Stimulated activated naive CD4-positive, alpha-beta T cell (primary cell): ENCODE results near the gene TMPRSS9.
A peak's percentile ranks its signal among the peaks of the same experiment; 100 is the strongest.

Experiments
- DNase-seq, 6 experiments: peaks; one replicate each; lab custom pipeline; 2025; lab: John Stamatoyannopoulos, UW

TMPRSS9 gene

GRCh38 chr19:2434721-2435265 lies 74.7 kb downstream of the TMPRSS9 start:
- DNase-seq = no peak

- no peak for DNase-seq
Observed at GRCh38 chr19:2436384-2436783, 76.3 kb downstream of the TMPRSS9 start.

GRCh38 chr19:2436926-2437325 lies 76.9 kb downstream of the TMPRSS9 start:
- no peak for DNase-seq

GRCh38 chr19:2438178-2438577 lies 78.1 kb downstream of the TMPRSS9 start:
- DNase-seq = no peak

DNA sequence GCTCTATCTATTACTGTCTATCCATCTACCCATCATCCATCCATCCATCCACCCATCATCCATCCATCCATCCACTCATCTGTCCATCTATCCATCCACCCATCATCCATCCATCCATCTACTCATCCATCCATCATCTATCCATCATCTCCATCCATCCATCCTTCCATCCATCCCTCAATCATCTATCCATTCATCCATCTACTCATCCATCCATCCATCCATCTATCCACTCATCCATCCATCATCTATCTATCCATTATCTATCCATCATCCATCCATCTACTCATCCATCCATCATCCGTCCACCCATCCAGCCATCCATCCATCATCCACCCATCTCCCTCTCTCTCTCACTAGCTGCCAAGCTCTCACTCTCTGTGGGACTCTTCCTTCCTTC lies 80.5 kb downstream of the TMPRSS9 start:
- no peak for DNase-seq

DNA sequence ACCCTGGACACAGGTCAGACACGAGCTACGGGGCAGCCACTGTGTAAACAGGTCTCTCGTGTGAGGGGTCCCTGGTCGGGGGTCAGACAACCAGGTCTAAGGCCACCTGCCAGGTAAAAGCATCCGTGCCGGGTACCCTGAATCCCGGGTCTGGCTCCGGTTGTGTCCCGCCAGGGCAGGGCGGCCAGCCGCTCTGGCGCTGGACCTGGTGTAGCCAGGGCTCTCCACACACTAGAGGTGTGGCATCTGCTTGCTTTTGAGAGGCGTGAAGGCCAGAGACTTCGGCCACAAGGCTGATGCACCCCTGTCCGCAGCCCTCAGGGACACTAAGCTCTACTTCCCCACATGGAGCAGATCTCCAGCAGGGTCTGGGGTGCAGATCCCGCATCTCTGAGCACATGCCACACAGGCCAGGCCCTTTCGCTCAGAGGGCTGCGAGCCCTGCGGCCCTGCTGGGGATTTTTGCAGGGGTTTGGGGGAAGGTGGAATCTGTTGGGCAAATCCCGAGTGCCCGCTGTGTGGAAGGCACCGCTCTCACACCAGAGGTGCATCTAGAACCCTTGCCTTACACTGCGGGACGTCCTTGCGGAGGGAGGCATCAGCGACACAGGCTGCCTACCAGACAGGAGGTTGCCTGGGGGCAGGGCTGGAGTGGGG lies 81.2 kb downstream of the TMPRSS9 start:
- no peak for DNase-seq

DNA sequence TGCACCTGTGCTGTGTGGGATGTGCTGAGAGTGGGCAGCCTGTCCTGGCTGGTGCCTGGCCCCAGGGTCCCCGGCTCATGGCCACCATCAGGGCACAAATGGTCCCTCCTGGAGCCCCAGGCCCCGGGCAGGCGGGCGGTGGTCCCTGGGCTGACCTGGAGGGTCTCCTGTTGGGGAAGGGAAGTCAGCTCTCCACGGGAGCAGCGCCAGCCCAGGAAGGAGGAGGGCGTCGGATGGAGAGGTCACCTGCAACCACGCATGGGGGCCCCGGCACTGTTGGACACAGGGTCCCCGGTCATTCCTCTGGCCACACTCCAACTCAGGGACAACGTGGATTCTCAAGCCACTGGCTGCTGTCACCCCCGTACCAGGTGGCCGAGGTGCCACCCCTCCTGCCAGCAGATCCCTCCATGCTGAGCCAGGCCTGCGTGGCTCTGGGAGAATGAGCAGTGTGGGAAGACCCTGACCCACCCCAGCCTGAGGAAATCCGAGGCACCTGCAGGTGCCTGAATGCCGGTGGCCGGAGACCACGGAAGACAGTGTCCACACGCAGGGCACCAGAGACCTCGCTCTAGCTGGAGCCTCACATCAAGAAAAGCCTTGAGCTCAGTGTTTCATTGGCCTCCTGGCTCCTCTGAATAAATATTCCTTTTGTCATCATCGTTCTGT lies 83.2 kb downstream of the TMPRSS9 start:
- DNase-seq = no peak

- DNase-seq = no peak
Observed at GRCh38 chr19:2443785-2444182, 83.7 kb downstream of the TMPRSS9 start.

DNA sequence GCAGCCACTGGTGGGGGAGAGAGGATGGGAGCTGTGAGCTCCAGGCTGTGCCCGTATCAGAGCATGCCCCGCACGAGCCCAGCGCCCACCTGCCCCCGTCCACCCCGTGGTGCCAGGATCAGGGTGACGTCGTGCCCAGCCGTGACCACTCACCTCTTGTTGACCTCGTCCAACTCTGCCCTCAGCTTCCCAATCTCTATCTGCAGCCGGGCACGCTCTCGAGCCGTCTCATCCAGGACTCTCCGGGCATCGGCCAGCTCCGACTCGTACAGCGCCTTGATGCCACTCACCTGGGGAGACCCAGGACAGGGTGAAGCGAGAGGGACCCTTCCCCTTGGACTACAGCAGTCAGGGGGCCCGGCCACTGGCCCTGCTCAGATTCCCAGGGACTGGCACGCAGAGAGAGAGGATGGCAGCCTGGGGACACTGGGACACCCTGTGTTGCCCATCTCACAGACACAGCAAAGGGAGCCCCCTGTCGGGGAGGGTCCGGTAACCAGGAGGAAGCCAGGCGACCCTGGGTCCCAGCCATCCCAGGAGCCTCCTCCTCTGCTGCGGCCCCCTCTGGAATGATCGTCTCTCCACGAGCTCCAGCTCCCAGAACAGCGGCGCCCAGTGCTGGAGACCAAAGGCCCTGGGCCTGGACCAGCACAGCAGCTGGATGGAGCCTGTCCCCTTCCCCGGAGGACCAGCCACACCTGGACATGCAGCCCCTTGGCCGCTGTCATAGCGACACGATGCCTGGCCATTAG lies 84.4 kb downstream of the TMPRSS9 start:
- DNase-seq = no peak

DNA sequence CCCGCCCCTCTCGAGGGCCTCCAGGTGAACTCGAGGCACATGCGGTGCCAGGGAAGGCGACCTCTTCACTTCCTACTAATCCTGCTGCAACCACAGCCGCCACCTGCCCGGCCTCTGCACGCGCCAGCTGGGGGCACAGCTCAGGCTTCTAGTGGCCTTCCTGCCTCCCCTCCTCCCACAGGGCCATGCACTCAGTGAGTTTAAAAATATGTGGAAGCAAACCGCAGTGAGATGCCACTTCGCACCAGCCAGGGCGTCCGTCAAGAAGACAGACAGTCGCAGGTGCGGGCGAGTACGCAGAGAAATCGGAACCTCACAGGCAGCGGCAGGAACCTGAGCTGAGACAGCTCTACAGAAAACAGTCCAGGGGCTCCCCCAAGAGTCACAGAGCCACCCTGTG lies 86.3 kb downstream of the TMPRSS9 start:
- peak in 2 of 6 experiments; percentile 44 to 51 for DNase-seq

DNA sequence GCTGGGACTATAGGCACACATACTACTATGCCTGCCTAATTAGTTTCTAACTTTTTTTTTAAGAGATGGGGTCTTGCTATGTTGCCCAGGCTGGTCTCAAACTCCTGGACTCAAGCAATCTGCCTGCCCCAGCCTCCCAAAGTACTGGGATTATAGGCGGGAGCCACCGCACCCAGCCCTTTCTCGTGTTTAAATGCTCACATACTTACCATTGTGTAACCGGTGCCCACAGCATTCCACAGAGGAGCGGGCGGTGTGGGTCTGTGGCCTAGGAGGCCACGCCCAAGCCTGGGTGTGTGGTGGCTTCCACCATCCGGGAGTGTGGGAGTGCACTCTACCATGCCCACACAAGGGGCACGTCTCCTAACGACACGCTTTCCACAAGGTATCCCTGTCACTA lies 89.0 kb downstream of the TMPRSS9 start:
- no peak for DNase-seq

GRCh38 chr19:2451138-2451537 lies 91.1 kb downstream of the TMPRSS9 start:
- DNase-seq = no peak

GRCh38 chr19:2451741-2452140 lies 91.7 kb downstream of the TMPRSS9 start:
- no peak for DNase-seq

DNA sequence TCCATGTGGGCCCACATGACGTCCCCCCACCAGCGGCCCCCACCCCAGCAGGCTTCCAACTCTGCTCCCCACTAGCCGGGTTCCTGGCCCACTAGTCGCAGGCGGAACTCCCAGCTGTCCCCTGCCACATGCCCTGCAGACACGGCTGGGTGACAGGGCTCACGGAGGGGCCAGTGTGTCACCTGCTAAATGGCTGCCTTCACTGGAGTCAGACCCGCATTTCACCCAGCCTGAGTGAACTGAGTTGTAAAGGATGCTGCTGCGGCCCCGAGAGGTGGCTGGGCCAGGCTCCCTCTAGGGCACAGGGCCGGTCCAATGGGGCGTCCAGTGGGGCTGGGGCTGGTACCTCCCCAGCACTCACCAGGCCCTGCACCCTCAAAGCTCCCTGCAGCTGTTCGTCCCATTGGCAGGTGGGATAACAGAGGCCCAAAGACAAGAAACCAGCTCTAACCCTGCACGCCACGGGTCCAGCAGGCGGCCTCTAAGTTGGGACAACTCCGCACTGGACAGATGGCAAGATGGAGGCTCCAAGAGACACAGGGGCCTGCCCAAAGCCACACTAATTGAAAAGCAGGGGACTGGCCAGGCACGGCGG lies 93.5 kb downstream of the TMPRSS9 start:
- DNase-seq = no peak

- no peak for DNase-seq
Observed at GRCh38 chr19:2454199-2454961, 94.3 kb downstream of the TMPRSS9 start.

GRCh38 chr19:2454962-2455850 lies 95.1 kb downstream of the TMPRSS9 start:
- DNase-seq = no peak

DNA sequence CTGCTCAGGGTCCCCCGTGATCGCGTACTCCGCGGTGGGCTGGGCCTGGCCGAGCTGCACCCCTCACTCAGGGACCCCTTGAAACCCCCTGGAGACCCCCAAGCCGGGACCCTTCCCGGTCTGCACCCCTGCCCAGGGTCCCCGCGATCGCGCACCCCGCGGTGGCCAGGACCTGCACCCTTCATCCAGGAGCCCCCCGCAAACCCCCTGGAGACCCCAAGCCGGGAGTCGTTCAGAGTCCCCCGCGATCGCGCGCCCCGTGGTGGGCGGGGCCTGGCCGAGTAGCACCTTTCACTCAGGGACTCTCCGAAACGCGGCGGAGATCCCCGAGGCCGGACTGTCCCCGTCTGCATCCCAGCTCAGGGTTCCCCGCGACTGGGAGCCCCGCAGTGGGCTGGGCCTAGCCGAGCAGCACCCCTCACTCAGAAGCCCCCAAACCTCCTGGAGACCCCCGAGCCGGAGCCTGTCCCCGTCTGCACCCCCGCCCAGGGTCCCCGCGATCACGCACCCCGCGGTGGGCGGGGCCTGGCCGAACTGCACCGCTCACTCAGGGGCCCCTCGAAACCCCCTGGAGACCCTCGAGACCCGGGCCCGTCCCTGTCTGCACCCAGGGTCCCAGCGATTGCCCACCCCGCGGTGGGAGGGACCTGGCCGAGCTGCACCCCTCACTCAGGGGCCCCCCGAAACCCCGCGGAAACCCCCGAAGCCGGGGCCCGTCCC lies 95.9 kb downstream of the TMPRSS9 start:
- peak in 5 of 6 experiments; percentile 18 to 60 (median 27) for DNase-seq

GRCh38 chr19:2457394-2458037 lies 97.5 kb downstream of the TMPRSS9 start:
- no peak for DNase-seq

- DNase-seq = no peak
Observed at GRCh38 chr19:2458054-2458453, 98.0 kb downstream of the TMPRSS9 start.
